ENCODE data around the gene CISD2.
"Not testable (repeated sequence)": the region's sequence is repeated elsewhere in the genome, so short reads cannot be mapped to it uniquely, and the experiment has no call there.

The CISD2 gene

GRCh38 chr4:102860611-102861324 is 8.0 kb upstream of the CISD2 start:
- no peaks in the 10 kb centered on the region for H3K4me1 ChIP-seq (ENCODE audit: control insufficient read depth, insufficient read depth, low read length)
- H3K4me3 ChIP-seq (ENCODE audit: low read depth, low read length), result no peak overlapping the region
- peaks cover 2% of the 10 kb centered on the region for H3K9me3 ChIP-seq (ENCODE audit: control insufficient read depth, insufficient read depth, low read length)
- H3K27me3 ChIP-seq (ENCODE audit: control insufficient read depth, insufficient read depth, low read length), result no peaks in the 10 kb centered on the region
- no peak overlapping the region for H3K9ac ChIP-seq (ENCODE audit: low read depth, low read length)
- H3K36me3 ChIP-seq (ENCODE audit: control insufficient read depth, insufficient read depth, low read length), result no peaks in the 10 kb centered on the region

GRCh38 chr4:102862016-102862415 is 6.8 kb upstream of the CISD2 start:
- Histone ChIP-seq H3K36me3 (ENCODE audit: control insufficient read depth, insufficient read depth, low read length) (no peaks in the 10 kb centered on the region), H3K9ac (ENCODE audit: low read depth, low read length) (no peak overlapping the region), H3K9me3 (ENCODE audit: control insufficient read depth, insufficient read depth, low read length) (peaks cover 2% of the 10 kb centered on the region), H3K4me1 (ENCODE audit: control insufficient read depth, insufficient read depth, low read length) (no peaks in the 10 kb centered on the region), H3K27me3 (ENCODE audit: control insufficient read depth, insufficient read depth, low read length) (no peaks in the 10 kb centered on the region), H3K4me3 (ENCODE audit: low read depth, low read length) (no peak overlapping the region)

- H3K4me3 ChIP-seq (ENCODE audit: low read depth, low read length), result no peak overlapping the region
- H3K9me3 ChIP-seq (ENCODE audit: control insufficient read depth, insufficient read depth, low read length), result peaks cover 2% of the 10 kb centered on the region
- no peaks in the 10 kb centered on the region for H3K27me3 ChIP-seq (ENCODE audit: control insufficient read depth, insufficient read depth, low read length)
- no peaks in the 10 kb centered on the region for H3K4me1 ChIP-seq (ENCODE audit: control insufficient read depth, insufficient read depth, low read length)
- H3K9ac ChIP-seq (ENCODE audit: low read depth, low read length), result no peak overlapping the region
- H3K36me3 ChIP-seq (ENCODE audit: control insufficient read depth, insufficient read depth, low read length), result no peaks in the 10 kb centered on the region
Observed at GRCh38 chr4:102862747-102863146, 6.0 kb upstream of the CISD2 start.

GRCh38 chr4:102865327-102865726 is 3.5 kb upstream of the CISD2 start:
- not testable (repeated sequence) for H3K4me1 ChIP-seq (ENCODE audit: control insufficient read depth, insufficient read depth, low read length); H3K27me3 ChIP-seq (ENCODE audit: control insufficient read depth, insufficient read depth, low read length); H3K36me3 ChIP-seq (ENCODE audit: control insufficient read depth, insufficient read depth, low read length); H3K9ac ChIP-seq (ENCODE audit: low read depth, low read length); H3K4me3 ChIP-seq (ENCODE audit: low read depth, low read length); H3K9me3 ChIP-seq (ENCODE audit: control insufficient read depth, insufficient read depth, low read length)

GRCh38 chr4:102867278-102868152 is 1.3 kb upstream of the CISD2 start:
- Histone ChIP-seq H3K27me3 (ENCODE audit: control insufficient read depth, insufficient read depth, low read length) (no peaks in the 10 kb centered on the region), H3K4me1 (ENCODE audit: control insufficient read depth, insufficient read depth, low read length) (no peaks in the 10 kb centered on the region), H3K9me3 (ENCODE audit: control insufficient read depth, insufficient read depth, low read length) (no peaks in the 10 kb centered on the region), H3K4me3 (ENCODE audit: low read depth, low read length) (peak overlapping the region; percentile 97), H3K36me3 (ENCODE audit: control insufficient read depth, insufficient read depth, low read length) (no peaks in the 10 kb centered on the region), H3K9ac (ENCODE audit: low read depth, low read length) (peak overlapping the region; percentile 66)

- no peaks in the 10 kb centered on the region for H3K9me3 ChIP-seq (ENCODE audit: control insufficient read depth, insufficient read depth, low read length)
Observed at GRCh38 chr4:102868153-102868780, 525 bp upstream of the CISD2 start.

GRCh38 chr4:102869569-102870197 is 891 bp downstream of the CISD2 start:
- H3K9ac ChIP-seq (ENCODE audit: low read depth, low read length), result peak overlapping the region; percentile 92
- H3K27me3 ChIP-seq (ENCODE audit: control insufficient read depth, insufficient read depth, low read length), result no peaks in the 10 kb centered on the region
- H3K4me1 ChIP-seq (ENCODE audit: control insufficient read depth, insufficient read depth, low read length), result no peaks in the 10 kb centered on the region
- H3K36me3 ChIP-seq (ENCODE audit: control insufficient read depth, insufficient read depth, low read length), result peaks cover 2% of the 10 kb centered on the region
- H3K4me3 ChIP-seq (ENCODE audit: low read depth, low read length), result peak overlapping the region; percentile 97
- no peaks in the 10 kb centered on the region for H3K9me3 ChIP-seq (ENCODE audit: control insufficient read depth, insufficient read depth, low read length)

More at GRCh38 chr4:102868153-102868780, 525 bp upstream of the CISD2 start:
- H3K36me3 ChIP-seq (ENCODE audit: control insufficient read depth, insufficient read depth, low read length), result peaks cover 1% of the 10 kb centered on the region
- H3K27me3 ChIP-seq (ENCODE audit: control insufficient read depth, insufficient read depth, low read length), result no peaks in the 10 kb centered on the region
- H3K9ac ChIP-seq (ENCODE audit: low read depth, low read length), result peak overlapping the region; percentile 66
- H3K4me3 ChIP-seq (ENCODE audit: low read depth, low read length), result peak overlapping the region; percentile 97
- no peaks in the 10 kb centered on the region for H3K4me1 ChIP-seq (ENCODE audit: control insufficient read depth, insufficient read depth, low read length)

GRCh38 chr4:102871772-102872171 is 3.0 kb downstream of the CISD2 start:
- Histone ChIP-seq H3K9ac (ENCODE audit: low read depth, low read length) (peak overlapping the region; percentile 28), H3K4me3 (ENCODE audit: low read depth, low read length) (no peak overlapping the region), H3K4me1 (ENCODE audit: control insufficient read depth, insufficient read depth, low read length) (no peaks in the 10 kb centered on the region), H3K27me3 (ENCODE audit: control insufficient read depth, insufficient read depth, low read length) (no peaks in the 10 kb centered on the region), H3K9me3 (ENCODE audit: control insufficient read depth, insufficient read depth, low read length) (no peaks in the 10 kb centered on the region), H3K36me3 (ENCODE audit: control insufficient read depth, insufficient read depth, low read length) (peaks cover 5% of the 10 kb centered on the region)

- H3K4me1 ChIP-seq (ENCODE audit: control insufficient read depth, insufficient read depth, low read length); H3K9ac ChIP-seq (ENCODE audit: low read depth, low read length); H3K4me3 ChIP-seq (ENCODE audit: low read depth, low read length); H3K9me3 ChIP-seq (ENCODE audit: control insufficient read depth, insufficient read depth, low read length); H3K27me3 ChIP-seq (ENCODE audit: control insufficient read depth, insufficient read depth, low read length); H3K36me3 ChIP-seq (ENCODE audit: control insufficient read depth, insufficient read depth, low read length): not testable (repeated sequence)
Observed at GRCh38 chr4:102877477-102878106, 8.8 kb downstream of the CISD2 start.

GRCh38 chr4:102878349-102878748 is 9.6 kb downstream of the CISD2 start:
- not testable (repeated sequence) for H3K9ac ChIP-seq (ENCODE audit: low read depth, low read length); H3K27me3 ChIP-seq (ENCODE audit: control insufficient read depth, insufficient read depth, low read length); H3K36me3 ChIP-seq (ENCODE audit: control insufficient read depth, insufficient read depth, low read length); H3K9me3 ChIP-seq (ENCODE audit: control insufficient read depth, insufficient read depth, low read length); H3K4me1 ChIP-seq (ENCODE audit: control insufficient read depth, insufficient read depth, low read length); H3K4me3 ChIP-seq (ENCODE audit: low read depth, low read length)

- no peaks in the 10 kb centered on the region for H3K4me1 ChIP-seq (ENCODE audit: control insufficient read depth, insufficient read depth, low read length)
- peaks cover 5% of the 10 kb centered on the region for H3K36me3 ChIP-seq (ENCODE audit: control insufficient read depth, insufficient read depth, low read length)
- H3K9me3 ChIP-seq (ENCODE audit: control insufficient read depth, insufficient read depth, low read length), result no peaks in the 10 kb centered on the region
- H3K4me3 ChIP-seq (ENCODE audit: low read depth, low read length), result no peak overlapping the region
- no peak overlapping the region for H3K9ac ChIP-seq (ENCODE audit: low read depth, low read length)
- H3K27me3 ChIP-seq (ENCODE audit: control insufficient read depth, insufficient read depth, low read length), result no peaks in the 10 kb centered on the region
Observed at GRCh38 chr4:102878901-102879300, 10.1 kb downstream of the CISD2 start.

All from iPS-15b (cell line).